HFF-Myc (cell line): Measurements from ENCODE around the gene VILL.
"Not testable (repeated sequence)": the region's sequence is repeated elsewhere in the genome, so short reads cannot be mapped to it uniquely, and the experiment has no call there.

Source experiments
- DNase-seq: peaks from one replicate; pipeline ENCODE4 v3.0.0-alpha.2; 2011; ENCODE audit warnings: low read depth; ENCODE audit errors: extremely low read depth
- H3K4me3 ChIP-seq: replicated peaks from 2 replicates; pipeline ENCODE4 v1.5.1; 2011; ENCODE audit warnings: low read depth, mild to moderate bottlenecking, control low read depth, low read length
- TF ChIP-seq, protein P1 (sequence below): IDR thresholded peaks from 2 replicates; pipeline ENCODE4 v1.5.1; 2012; ENCODE audit warnings: mild to moderate bottlenecking, low read depth, low read length, control low read depth; ENCODE audit errors: missing control alignments

The VILL gene

DNA sequence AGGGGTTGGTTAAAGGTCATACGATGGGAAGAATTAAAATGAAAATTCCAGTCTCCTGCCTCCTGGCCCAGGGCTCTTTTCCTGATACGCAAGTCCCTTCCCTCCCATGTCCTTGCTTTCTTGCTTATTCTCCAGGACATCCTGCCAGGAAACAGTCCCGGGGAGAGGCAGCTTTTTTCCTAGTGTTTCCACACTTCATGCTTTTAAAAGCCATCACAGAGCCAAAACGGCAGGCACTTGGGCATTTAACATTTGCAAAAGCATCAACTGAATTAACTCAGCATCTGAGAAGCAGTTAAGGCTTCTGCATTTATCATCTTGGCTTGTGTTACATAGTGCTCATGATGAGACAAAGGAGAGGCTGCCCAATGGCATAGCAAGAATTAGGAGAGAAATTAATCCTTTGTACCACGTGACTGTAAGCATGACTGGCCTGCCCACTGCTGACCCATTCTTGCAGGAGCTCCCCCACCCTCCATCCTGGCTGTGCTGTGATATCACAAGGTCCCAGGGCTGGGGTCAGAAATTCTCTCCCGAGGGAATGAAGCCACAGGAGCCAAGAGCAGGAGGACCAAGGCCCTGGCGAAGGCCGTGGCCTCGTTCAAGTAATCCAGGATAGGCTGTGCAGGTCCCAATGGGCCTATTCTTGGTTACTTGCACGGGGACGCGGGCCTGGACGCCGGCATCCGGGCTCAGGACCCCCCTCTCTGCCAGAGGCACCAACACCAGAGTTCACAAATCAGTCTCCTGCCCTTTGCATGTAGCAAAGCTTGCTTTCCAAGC is 21.6 kb upstream of the VILL start:
- no peak for DNase-seq

DNA sequence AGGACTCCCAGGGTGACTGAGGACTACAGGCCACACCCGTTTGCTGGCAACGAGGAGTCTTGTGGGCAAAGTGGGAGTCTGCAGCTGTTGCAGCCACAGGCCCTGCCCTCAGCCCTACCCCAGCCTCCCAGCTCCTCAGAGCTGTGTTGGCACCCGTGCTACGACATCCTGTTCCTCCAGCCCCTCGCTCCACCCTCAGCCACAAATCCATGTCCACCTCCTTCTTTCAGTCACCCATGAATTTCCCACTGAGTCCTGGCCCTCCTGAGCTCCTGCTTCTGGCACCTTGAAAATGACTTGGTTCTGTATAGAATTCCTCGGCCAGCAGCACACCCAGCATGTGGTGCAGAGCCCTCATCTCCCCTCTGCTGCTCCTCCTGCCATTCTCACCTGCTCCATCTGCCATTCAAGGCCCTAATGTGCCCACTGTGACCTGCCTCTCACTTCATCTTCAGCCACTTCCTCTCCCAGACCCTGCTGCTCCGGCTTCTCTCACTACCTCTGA is 20.9 kb upstream of the VILL start:
- H3K4me3 ChIP-seq: no peak overlapping the region
- TF ChIP-seq, protein P1, sequence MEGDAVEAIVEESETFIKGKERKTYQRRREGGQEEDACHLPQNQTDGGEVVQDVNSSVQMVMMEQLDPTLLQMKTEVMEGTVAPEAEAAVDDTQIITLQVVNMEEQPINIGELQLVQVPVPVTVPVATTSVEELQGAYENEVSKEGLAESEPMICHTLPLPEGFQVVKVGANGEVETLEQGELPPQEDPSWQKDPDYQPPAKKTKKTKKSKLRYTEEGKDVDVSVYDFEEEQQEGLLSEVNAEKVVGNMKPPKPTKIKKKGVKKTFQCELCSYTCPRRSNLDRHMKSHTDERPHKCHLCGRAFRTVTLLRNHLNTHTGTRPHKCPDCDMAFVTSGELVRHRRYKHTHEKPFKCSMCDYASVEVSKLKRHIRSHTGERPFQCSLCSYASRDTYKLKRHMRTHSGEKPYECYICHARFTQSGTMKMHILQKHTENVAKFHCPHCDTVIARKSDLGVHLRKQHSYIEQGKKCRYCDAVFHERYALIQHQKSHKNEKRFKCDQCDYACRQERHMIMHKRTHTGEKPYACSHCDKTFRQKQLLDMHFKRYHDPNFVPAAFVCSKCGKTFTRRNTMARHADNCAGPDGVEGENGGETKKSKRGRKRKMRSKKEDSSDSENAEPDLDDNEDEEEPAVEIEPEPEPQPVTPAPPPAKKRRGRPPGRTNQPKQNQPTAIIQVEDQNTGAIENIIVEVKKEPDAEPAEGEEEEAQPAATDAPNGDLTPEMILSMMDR: no peak
- no peak for DNase-seq

More for the DNA sequence above, 21.6 kb upstream of the VILL start:
- TF ChIP-seq, protein P1: no peak
- H3K4me3 ChIP-seq: no peak overlapping the region

- no peak for DNase-seq
- H3K4me3 ChIP-seq: no peak overlapping the region
- TF ChIP-seq, protein P1: no peak
Measured at GRCh38 chr3:37970802-37971201, 19.8 kb upstream of the VILL start.

- no peak for DNase-seq
- TF ChIP-seq, protein P1: no peak
- H3K4me3 ChIP-seq: no peak overlapping the region
Measured at GRCh38 chr3:37971467-37971866, 19.1 kb upstream of the VILL start.

DNA sequence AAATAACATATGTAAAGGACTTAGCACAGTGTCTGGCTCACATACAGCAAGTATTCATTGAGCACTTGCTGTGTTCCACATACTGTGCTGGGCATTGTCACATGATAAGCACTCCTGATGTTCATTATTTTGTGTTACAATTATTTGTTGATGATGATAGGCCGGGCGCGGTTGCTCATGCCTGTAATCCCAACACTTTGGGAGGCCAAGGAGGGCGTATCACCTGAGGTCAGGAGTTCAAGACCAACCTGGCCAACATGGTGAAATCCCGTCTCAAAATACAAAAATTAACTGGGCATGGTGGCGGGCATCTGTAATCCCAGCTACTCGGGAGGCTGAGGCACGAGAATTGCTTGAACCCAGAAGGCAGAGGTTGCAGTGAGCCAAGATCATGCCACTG is 18.5 kb upstream of the VILL start:
- DNase-seq, H3K4me3 ChIP-seq: not testable (repeated sequence)

GRCh38 chr3:37973246-37974054 is 17.1 kb upstream of the VILL start:
- TF ChIP-seq, protein P1: no peak
- DNase-seq: no peak

More at GRCh38 chr3:37973246-37974054, 17.1 kb upstream of the VILL start:
- H3K4me3 ChIP-seq: no peak overlapping the region
